ENCODE data around the gene SVOP.

Gene SVOP

GRCh38 chr12:108972358-108972757 lies 48.5 kb downstream of the SVOP start:
- no peak for DNase-seq

- no peak for DNase-seq
Measured at GRCh38 chr12:108969622-108970021, 51.2 kb downstream of the SVOP start.

GRCh38 chr12:108967869-108968540 lies 52.9 kb downstream of the SVOP start:
- no peak for DNase-seq

- DNase-seq, result no peak
Measured at GRCh38 chr12:108966378-108967151, 54.3 kb downstream of the SVOP start.

GRCh38 chr12:108965886-108966285 lies 55.0 kb downstream of the SVOP start:
- DNase-seq, result no peak

- DNase-seq, result no peak
Measured at GRCh38 chr12:108964371-108965352, 56.2 kb downstream of the SVOP start.

- no peak for DNase-seq
Measured at GRCh38 chr12:108962256-108962655, 58.6 kb downstream of the SVOP start.

GRCh38 chr12:108959748-108960655 lies 60.9 kb downstream of the SVOP start:
- no peak for DNase-seq

- no peak for DNase-seq
Measured at GRCh38 chr12:108955225-108955835, 65.5 kb downstream of the SVOP start.

- peak; percentile 19 to 40 for DNase-seq
Measured at GRCh38 chr12:108950991-108951739, 69.7 kb downstream of the SVOP start.

- no peak for DNase-seq
Measured at GRCh38 chr12:108949976-108950375, 70.9 kb downstream of the SVOP start.

- peak in 1 of 2 donors; percentile 61 for DNase-seq
Measured at GRCh38 chr12:108948367-108948766, 72.5 kb downstream of the SVOP start.

- no peak for DNase-seq
Measured at GRCh38 chr12:108947097-108947496, 73.8 kb downstream of the SVOP start.

- no peak for DNase-seq
Measured at GRCh38 chr12:108940138-108940537, 80.7 kb downstream of the SVOP start.

- DNase-seq, result no peak
Measured at GRCh38 chr12:108939594-108939993, 81.3 kb downstream of the SVOP start.

GRCh38 chr12:108938247-108938924 lies 82.5 kb downstream of the SVOP start:
- DNase-seq, result no peak

GRCh38 chr12:108935159-108935763 lies 85.6 kb downstream of the SVOP start:
- DNase-seq, result no peak

- DNase-seq, result no peak
Measured at GRCh38 chr12:108933949-108934348, 86.9 kb downstream of the SVOP start.

- no peak for DNase-seq
Measured at GRCh38 chr12:108930756-108931155, 90.1 kb downstream of the SVOP start.

- peak in 1 of 2 donors; percentile 47 for DNase-seq
Measured at GRCh38 chr12:108930155-108930554, 90.7 kb downstream of the SVOP start.

Data from bone marrow (tissue), 2 donors.